Parathyroid adenoma (tissue), 2 donors: ENCODE measurements around the gene SORCS2.

ENCODE experiments used
- H2AFZ ChIP-seq: fragments of 300-600 bp; sonication (generic); one replicate; pipeline ENCODE4 v1.7.0; 2017; ENCODE audit warnings: antibody characterized with exemption, mild to moderate bottlenecking
- H3K27ac ChIP-seq: fragments of 300-600 bp; sonication (generic); one replicate; pipeline ENCODE4 v1.7.0; 2017
- H3K27me3 ChIP-seq: fragments of 300-600 bp; sonication (generic); one replicate; pipeline ENCODE4 v1.7.0; 2017; ENCODE audit warnings: low read length; ENCODE audit not compliant: control insufficient read depth, insufficient read depth
- H3K36me3 ChIP-seq: fragments of 300-600 bp; sonication (generic); one replicate; pipeline ENCODE4 v1.7.0; 2017; ENCODE audit warnings: low read length; ENCODE audit not compliant: control insufficient read depth, insufficient read depth
- H3K4me1 ChIP-seq: fragments of 300-600 bp; sonication (generic); one replicate; pipeline ENCODE4 v1.7.0; 2017; ENCODE audit warnings: control low read depth
- H3K4me2 ChIP-seq: fragments of 300-600 bp; sonication (generic); one replicate; pipeline ENCODE4 v1.7.0; 2017; ENCODE audit warnings: low read length
- H3K4me3 ChIP-seq: fragments of 300-600 bp; sonication (generic); one replicate; pipeline ENCODE4 v1.7.0; 2017; ENCODE audit warnings: low read depth, low read length
- H3K79me2 ChIP-seq: fragments of 300-600 bp; sonication (generic); one replicate; pipeline ENCODE4 v1.7.0; 2017; ENCODE audit warnings: control low read depth
- H3K9ac ChIP-seq: fragments of 300-600 bp; sonication (generic); one replicate; pipeline ENCODE4 v1.7.0; 2017; ENCODE audit warnings: mild to moderate bottlenecking
- H3K9me3 ChIP-seq: fragments of 300-600 bp; sonication (generic); one replicate; pipeline ENCODE4 v1.7.0; 2017; ENCODE audit warnings: low read length; ENCODE audit not compliant: control insufficient read depth
- TF ChIP-seq, protein P1 (sequence below): fragments of 300-600 bp; sonication (generic); IDR thresholded peaks from one replicate; pipeline ENCODE4 v1.7.0; 2017; ENCODE audit warnings: antibody characterized with exemption, mild to moderate bottlenecking
- donor health status: primary hyperparathyroidism.

SORCS2 gene

DNA sequence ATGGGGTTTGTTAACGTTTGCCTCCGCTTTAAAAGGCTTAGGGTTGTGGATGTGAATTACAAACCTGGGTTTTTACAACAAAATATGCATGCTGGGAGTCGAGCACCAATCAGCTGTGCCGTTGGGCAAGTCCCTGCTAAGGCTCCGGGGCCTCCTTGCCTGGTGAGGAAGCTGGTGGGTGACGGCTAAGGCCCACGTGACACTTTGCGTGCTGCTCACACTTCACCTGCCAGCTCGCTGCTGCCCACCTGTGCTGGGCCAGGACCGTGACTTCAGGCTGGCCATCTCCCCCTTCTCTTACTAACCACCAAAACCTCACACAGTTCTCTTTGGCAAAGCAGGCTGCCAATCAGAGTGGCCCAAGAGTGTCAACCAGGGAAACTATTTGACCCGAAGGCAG lies 569.0 kb downstream of the SORCS2 start:
- no peaks in the 10 kb centered on the region for H3K36me3 ChIP-seq
- no peaks in the 10 kb centered on the region for H3K4me1 ChIP-seq
- no peaks in the 10 kb centered on the region for H3K79me2 ChIP-seq
- no peak overlapping the region for H3K4me3 ChIP-seq
- no peaks in the 10 kb centered on the region for H3K27me3 ChIP-seq
- H3K9me3 ChIP-seq: no peaks in the 10 kb centered on the region
- H3K27ac ChIP-seq: no peak overlapping the region
- H3K9ac ChIP-seq: no peak overlapping the region
- TF ChIP-seq, protein P1, sequence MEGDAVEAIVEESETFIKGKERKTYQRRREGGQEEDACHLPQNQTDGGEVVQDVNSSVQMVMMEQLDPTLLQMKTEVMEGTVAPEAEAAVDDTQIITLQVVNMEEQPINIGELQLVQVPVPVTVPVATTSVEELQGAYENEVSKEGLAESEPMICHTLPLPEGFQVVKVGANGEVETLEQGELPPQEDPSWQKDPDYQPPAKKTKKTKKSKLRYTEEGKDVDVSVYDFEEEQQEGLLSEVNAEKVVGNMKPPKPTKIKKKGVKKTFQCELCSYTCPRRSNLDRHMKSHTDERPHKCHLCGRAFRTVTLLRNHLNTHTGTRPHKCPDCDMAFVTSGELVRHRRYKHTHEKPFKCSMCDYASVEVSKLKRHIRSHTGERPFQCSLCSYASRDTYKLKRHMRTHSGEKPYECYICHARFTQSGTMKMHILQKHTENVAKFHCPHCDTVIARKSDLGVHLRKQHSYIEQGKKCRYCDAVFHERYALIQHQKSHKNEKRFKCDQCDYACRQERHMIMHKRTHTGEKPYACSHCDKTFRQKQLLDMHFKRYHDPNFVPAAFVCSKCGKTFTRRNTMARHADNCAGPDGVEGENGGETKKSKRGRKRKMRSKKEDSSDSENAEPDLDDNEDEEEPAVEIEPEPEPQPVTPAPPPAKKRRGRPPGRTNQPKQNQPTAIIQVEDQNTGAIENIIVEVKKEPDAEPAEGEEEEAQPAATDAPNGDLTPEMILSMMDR: no peak
- H3K4me2 ChIP-seq: no peak overlapping the region
- no peak overlapping the region for H2AFZ ChIP-seq

DNA sequence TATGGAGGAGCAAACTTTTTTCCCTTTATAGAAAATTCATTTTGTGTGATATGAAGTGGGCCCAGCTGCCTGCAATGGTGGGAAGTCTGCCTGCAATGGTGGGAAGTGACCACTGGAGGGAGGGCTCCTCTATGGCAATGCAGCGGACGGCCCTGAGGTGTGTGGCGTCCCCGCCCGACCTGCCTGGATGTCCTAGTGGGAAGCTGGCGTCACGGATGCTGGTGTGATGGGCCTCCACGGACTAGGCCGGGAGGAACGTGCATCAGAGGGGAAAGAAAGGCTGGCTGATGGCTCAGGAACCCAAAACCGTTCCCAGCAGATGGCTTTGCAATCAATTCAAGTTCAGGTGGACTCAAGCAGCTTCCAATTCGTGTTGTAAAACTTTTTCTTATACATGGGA lies 569.4 kb downstream of the SORCS2 start:
- TF ChIP-seq, protein P1: peak; percentile 32
- Histone ChIP-seq H3K4me2 (no peak overlapping the region), H3K36me3 (no peaks in the 10 kb centered on the region), H3K79me2 (no peaks in the 10 kb centered on the region), H3K4me1 (no peaks in the 10 kb centered on the region), H3K9me3 (no peaks in the 10 kb centered on the region), H3K27ac (no peak overlapping the region), H2AFZ (no peak overlapping the region), H3K4me3 (no peak overlapping the region), H3K9ac (no peak overlapping the region), H3K27me3 (no peaks in the 10 kb centered on the region)

DNA sequence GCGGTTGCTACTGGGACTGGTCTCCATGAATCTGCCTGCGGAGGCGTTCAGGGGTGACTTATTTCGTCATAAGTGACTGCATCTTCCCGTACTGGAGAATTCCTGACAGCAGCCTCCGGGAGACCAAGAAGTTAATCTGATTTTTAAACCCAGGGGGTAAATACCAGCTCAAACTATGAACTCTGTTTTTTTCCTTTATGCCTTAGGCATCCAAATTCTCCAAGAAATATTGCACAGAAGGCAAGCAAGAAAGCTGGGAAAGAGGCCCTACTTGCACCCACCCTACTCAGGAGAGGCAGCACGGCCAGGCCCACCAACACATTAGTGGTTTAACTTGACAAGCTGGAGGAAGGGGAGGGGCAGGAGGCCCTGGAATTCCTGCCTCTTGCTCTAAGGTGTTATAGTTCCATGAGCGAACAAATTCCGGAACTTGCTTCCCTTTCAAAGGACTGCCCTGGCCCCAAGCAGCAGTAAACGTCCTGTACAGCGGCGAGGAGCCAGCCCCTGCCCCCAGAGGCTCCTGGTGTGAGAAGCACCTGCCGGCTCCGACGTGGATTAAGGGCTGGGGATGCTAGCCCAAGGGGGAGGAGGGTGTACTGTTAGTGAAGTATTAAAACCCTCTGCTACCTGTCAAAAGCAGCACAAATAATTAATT lies 570.2 kb downstream of the SORCS2 start:
- H3K36me3 ChIP-seq: no peaks in the 10 kb centered on the region
- no peak overlapping the region for H2AFZ ChIP-seq
- no peaks in the 10 kb centered on the region for H3K27me3 ChIP-seq
- no peaks in the 10 kb centered on the region for H3K9me3 ChIP-seq
- no peak overlapping the region for H3K9ac ChIP-seq
- H3K4me2 ChIP-seq: no peak overlapping the region
- no peaks in the 10 kb centered on the region for H3K79me2 ChIP-seq
- no peaks in the 10 kb centered on the region for H3K4me1 ChIP-seq
- H3K27ac ChIP-seq: no peak overlapping the region
- TF ChIP-seq, protein P1: no peak
- no peak overlapping the region for H3K4me3 ChIP-seq

DNA sequence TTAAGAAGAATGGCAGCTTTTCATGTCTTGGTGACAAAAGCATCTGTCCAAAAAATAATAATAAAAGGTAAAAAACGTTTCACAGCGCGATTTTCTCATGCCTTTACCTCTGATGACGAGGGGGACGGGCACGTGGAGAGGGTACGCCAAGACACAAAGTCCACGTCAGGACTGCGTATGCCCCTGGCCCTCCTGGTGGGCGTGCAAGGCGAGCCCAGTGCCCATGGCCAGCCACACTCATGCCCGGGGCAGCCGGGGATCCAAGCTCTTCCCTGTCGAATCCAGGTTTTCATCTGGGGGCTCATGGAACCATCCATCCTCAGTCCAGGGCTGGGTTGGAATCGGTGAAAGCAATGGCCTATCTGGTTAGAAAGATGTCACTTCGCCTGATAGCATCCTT lies 570.8 kb downstream of the SORCS2 start:
- Histone ChIP-seq H3K9ac (no peak overlapping the region), H3K27ac (no peak overlapping the region), H3K36me3 (no peaks in the 10 kb centered on the region), H3K4me1 (no peaks in the 10 kb centered on the region), H3K27me3 (no peaks in the 10 kb centered on the region), H3K79me2 (no peaks in the 10 kb centered on the region), H3K4me2 (no peak overlapping the region), H3K9me3 (no peaks in the 10 kb centered on the region), H2AFZ (no peak overlapping the region), H3K4me3 (no peak overlapping the region)
- TF ChIP-seq, protein P1: no peak

DNA sequence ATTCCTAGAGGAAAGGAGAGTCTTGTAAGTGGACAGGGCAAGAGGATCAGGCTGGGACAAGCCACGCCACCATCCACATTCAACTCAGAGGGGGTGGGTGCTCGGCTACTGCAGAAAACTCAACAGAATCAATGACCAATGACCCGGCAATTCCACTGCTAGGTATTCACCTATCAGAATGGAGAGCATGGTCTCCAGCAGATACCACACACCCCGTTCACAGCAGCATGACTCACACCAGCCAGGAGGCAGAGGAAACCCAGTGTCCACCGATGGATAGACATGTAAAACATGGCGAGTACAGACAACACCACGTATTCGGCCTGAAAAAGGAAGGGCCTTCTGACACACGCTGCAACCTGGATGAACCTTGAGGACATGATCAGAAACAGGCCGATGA lies 571.5 kb downstream of the SORCS2 start:
- Histone ChIP-seq H3K27me3 (no peaks in the 10 kb centered on the region), H3K9ac (no peak overlapping the region), H3K79me2 (no peaks in the 10 kb centered on the region), H3K4me1 (no peaks in the 10 kb centered on the region), H3K4me3 (no peak overlapping the region), H3K4me2 (no peak overlapping the region), H3K9me3 (no peaks in the 10 kb centered on the region), H3K36me3 (no peaks in the 10 kb centered on the region), H3K27ac (no peak overlapping the region), H2AFZ (no peak overlapping the region)
- TF ChIP-seq, protein P1: no peak
